GM18505 (cell line): ENCODE results near the gene BTG4.

ENCODE experiments used
- ATAC-seq: cut with Tn5 transposase; IDR thresholded peaks from one replicate; pipeline ENCODE4 v1.9.1; 2021; ENCODE audit not compliant: unreplicated experiment
- POLR2A ChIP-seq: IDR thresholded peaks from 4 replicates; pipeline ENCODE4 v1.6.1; 2011; ENCODE audit warnings: borderline replicate concordance; ENCODE audit not compliant: insufficient read depth, insufficient read length; ENCODE audit errors: extremely low read depth

BTG4 gene

GRCh38 chr11:111463276-111463675, 48.9 kb downstream of the BTG4 start:
- no peak for TF ChIP-seq POLR2A
- ATAC-seq: no peak

GRCh38 chr11:111462329-111462728, 49.9 kb downstream of the BTG4 start:
- ATAC-seq: no peak
- TF ChIP-seq POLR2A: no peak

GRCh38 chr11:111461460-111462235, 50.5 kb downstream of the BTG4 start:
- TF ChIP-seq POLR2A: no peak
- no peak for ATAC-seq

GRCh38 chr11:111460856-111461255, 51.3 kb downstream of the BTG4 start:
- ATAC-seq: no peak
- TF ChIP-seq POLR2A: no peak

- no peak for ATAC-seq
- TF ChIP-seq POLR2A: no peak
Measured at GRCh38 chr11:111460340-111460739, 51.8 kb downstream of the BTG4 start.

- no peak for ATAC-seq
- no peak for TF ChIP-seq POLR2A
Measured at GRCh38 chr11:111459506-111460270, 52.5 kb downstream of the BTG4 start.

GRCh38 chr11:111457731-111458368, 54.3 kb downstream of the BTG4 start:
- TF ChIP-seq POLR2A: no peak
- ATAC-seq: no peak

GRCh38 chr11:111456859-111457730, 55.1 kb downstream of the BTG4 start:
- no peak for TF ChIP-seq POLR2A
- ATAC-seq: no peak

- ATAC-seq: no peak
- TF ChIP-seq POLR2A: no peak
Measured at GRCh38 chr11:111456086-111456858, 55.9 kb downstream of the BTG4 start.

GRCh38 chr11:111455291-111456085, 56.7 kb downstream of the BTG4 start:
- ATAC-seq: no peak

GRCh38 chr11:111454561-111455192, 57.5 kb downstream of the BTG4 start:
- no peak for ATAC-seq
- no peak for TF ChIP-seq POLR2A

More at GRCh38 chr11:111455291-111456085, 56.7 kb downstream of the BTG4 start:
- no peak for TF ChIP-seq POLR2A

- no peak for ATAC-seq
- TF ChIP-seq POLR2A: no peak
Measured at GRCh38 chr11:111452817-111453552, 59.2 kb downstream of the BTG4 start.
